ENCODE measurements around the gene ACTG1. TPM values are rescaled to one million over a fixed set of nuclear protein-coding genes. Genes with fewer than 3 reads are reported as not detected.

The ACTG1 gene
- total and polyA plus RNA-seq, 2 of the 13 experiments (the other 11 are each of a cell fraction or from before 2014, with no cell fraction given) = 973 to 1,138 TPM

GRCh38 chr17:81509972-81510784 lies 2.4 kb downstream of the ACTG1 start (continued):
- no peak for TF ChIP-seq ZBTB43 (CRISPR knock-in tag; conservative IDR thresholded peaks at IDR 0.05)
- TF ChIP-seq ZNF777 (CRISPR knock-in tag; IDR thresholded peaks at IDR 0.05) = no peak
- TF ChIP-seq ZFX (CRISPR knock-in tag; IDR thresholded peaks at IDR 0.05; ENCODE audit: low read depth) = no peak
- TF ChIP-seq FOXK2 (IDR thresholded peaks at IDR 0.05) = no peak
- TF ChIP-seq SAFB2 (CRISPR knock-in tag; IDR thresholded peaks at IDR 0.05; ENCODE audit: borderline replicate concordance, low read depth) = 0 out of 2 replicates have a peak, but pooled peaks have one; percentile 11
- no peak for TF ChIP-seq ZNF10 (CRISPR knock-in tag; IDR thresholded peaks at IDR 0.05; ENCODE audit: borderline replicate concordance, low read depth)
- no peak for TF ChIP-seq ZNF274 (CRISPR knock-in tag; IDR thresholded peaks at IDR 0.05)
- TF ChIP-seq ZSCAN5A (CRISPR knock-in tag; IDR thresholded peaks at IDR 0.05; ENCODE audit: borderline replicate concordance) = no peak
- no peak for TF ChIP-seq PCBP2 (optimal IDR thresholded peaks at IDR 0.05; ENCODE audit: low read depth, low read length, poor library complexity, severe bottlenecking)
- TF ChIP-seq NCOA5 (CRISPR knock-in tag; IDR thresholded peaks at IDR 0.05) = no peak
- TF ChIP-seq ZNF24 (IDR thresholded peaks at IDR 0.05) = no peak
- TF ChIP-seq ZNF564 (CRISPR knock-in tag; IDR thresholded peaks at IDR 0.05) = no peak
- no peak for TF ChIP-seq MAF1 (CRISPR knock-in tag; IDR thresholded peaks at IDR 0.05; ENCODE audit: borderline replicate concordance)
- TF ChIP-seq CHD4 (IDR thresholded peaks at IDR 0.05; ENCODE audit: borderline replicate concordance, low read length) = no peak
- no peak for TF ChIP-seq ZFP36 (IDR thresholded peaks at IDR 0.05; ENCODE audit: borderline replicate concordance, low read depth, low read length, partially characterized antibody)
- TF ChIP-seq ZBTB7B (CRISPR knock-in tag; IDR thresholded peaks at IDR 0.05) = no peak
- TF ChIP-seq, protein P1, sequence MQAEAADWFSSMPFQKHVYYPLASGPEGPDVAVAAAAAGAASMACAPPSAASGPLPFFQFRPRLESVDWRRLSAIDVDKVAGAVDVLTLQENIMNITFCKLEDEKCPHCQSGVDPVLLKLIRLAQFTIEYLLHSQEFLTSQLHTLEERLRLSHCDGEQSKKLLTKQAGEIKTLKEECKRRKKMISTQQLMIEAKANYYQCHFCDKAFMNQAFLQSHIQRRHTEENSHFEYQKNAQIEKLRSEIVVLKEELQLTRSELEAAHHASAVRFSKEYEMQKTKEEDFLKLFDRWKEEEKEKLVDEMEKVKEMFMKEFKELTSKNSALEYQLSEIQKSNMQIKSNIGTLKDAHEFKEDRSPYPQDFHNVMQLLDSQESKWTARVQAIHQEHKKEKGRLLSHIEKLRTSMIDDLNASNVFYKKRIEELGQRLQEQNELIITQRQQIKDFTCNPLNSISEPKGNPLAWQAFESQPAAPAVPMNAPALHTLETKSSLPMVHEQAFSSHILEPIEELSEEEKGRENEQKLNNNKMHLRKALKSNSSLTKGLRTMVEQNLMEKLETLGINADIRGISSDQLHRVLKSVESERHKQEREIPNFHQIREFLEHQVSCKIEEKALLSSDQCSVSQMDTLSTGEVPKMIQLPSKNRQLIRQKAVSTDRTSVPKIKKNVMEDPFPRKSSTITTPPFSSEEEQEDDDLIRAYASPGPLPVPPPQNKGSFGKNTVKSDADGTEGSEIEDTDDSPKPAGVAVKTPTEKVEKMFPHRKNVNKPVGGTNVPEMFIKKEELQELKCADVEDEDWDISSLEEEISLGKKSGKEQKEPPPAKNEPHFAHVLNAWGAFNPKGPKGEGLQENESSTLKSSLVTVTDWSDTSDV (CRISPR knock-in tag; IDR thresholded peaks at IDR 0.05) = no peak
- no peak for TF ChIP-seq PRDM10 (CRISPR knock-in tag; IDR thresholded peaks at IDR 0.05; ENCODE audit: low read depth)
- TF ChIP-seq JUN (CRISPR knock-in tag; IDR thresholded peaks at IDR 0.05) = no peak
